ENCODE results near the gene HMGB2. TPM values are rescaled to one million over a fixed set of nuclear protein-coding genes. Genes with fewer than 3 reads are reported as not detected.

HMGB2 gene
- total and polyA plus RNA-seq, 2 experiments from 2014 or later: 50.9 to 87.0 TPM

- 1% methylated on average over 45 of the region's 52 CpGs for WGBS (ENCODE audit: low lambda C conversion rate, missing lambda C conversion rate)
- Histone ChIP-seq H4K20me1 (ENCODE audit: insufficient read depth, poor library complexity, severe bottlenecking) (peaks cover 5% of the 10 kb centered on the region), H3K79me2 (peaks cover 32% of the 10 kb centered on the region), H3K9me2 (replicated peaks; ENCODE audit: insufficient read depth) (no peaks in the 10 kb centered on the region), H3K27me3 (no peaks in the 10 kb centered on the region), H3K27ac (peak overlapping the region; percentile 77), H3K4me3 (peak overlapping the region; percentile 88), H3K9me3 (ENCODE audit: low read depth) (no peaks in the 10 kb centered on the region), H3K4me2 (peak overlapping the region; percentile 88), H3K4me1 (ENCODE audit: insufficient read depth) (peaks cover 11% of the 10 kb centered on the region), H3K36me3 (replicated peaks; ENCODE audit: insufficient read depth, low read depth) (no peaks in the 10 kb centered on the region), H2AFZ (peak overlapping the region; percentile 90)
- no peak for TF ChIP-seq EZH2phosphoT487 (IDR thresholded peaks at IDR 0.05; ENCODE audit: low read depth, severe bottlenecking, unreplicated experiment)
- DNase-seq (ENCODE audit: low spot score): peak; percentile 84
Observed at GRCh38 chr4:173334891-173335752, 964 bp upstream of the HMGB2 start.

DNA sequence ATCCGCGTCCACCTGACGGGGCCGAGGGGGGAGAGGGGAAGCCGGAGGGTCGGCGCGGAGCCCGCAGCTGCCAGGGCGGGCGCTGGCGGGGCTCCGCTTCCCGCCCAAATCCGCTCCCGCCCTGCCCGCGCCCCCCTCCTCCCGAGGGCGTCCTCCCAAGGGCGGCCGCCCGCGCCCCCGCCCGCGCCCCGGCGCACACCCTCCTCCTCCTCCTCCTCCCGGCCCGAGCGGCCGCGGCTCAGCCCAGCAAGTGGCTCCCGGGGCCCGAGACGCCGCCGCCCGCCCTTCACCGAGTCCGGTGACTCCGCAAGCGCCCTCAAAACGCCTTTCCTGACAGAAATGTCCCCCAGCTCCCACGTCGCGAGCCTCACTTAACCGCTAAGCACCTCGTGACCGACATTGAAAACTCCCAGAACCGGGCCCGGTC lies 487 bp downstream of the HMGB2 start:
- TF ChIP-seq EZH2 (IDR thresholded peaks at IDR 0.05; ENCODE audit: borderline replicate concordance) (no peak), CTCF (IDR thresholded peaks at IDR 0.05; ENCODE audit: poor library complexity) (no peak), EZH2phosphoT487 (IDR thresholded peaks at IDR 0.05; ENCODE audit: low read depth, severe bottlenecking, unreplicated experiment) (no peak)
- Histone ChIP-seq H3K9me3 (ENCODE audit: low read depth) (no peaks in the 10 kb centered on the region), H3K27me3 (no peaks in the 10 kb centered on the region), H4K20me1 (ENCODE audit: insufficient read depth, poor library complexity, severe bottlenecking) (peaks cover 5% of the 10 kb centered on the region), H3K9me2 (replicated peaks; ENCODE audit: insufficient read depth) (no peaks in the 10 kb centered on the region), H3K27ac (peak overlapping the region; percentile 99), H3K4me2 (peak overlapping the region; percentile 84), H3K4me3 (peak overlapping the region; percentile 60), H3K79me2 (peaks cover 37% of the 10 kb centered on the region), H2AFZ (peak overlapping the region; percentile 50), H3K4me1 (ENCODE audit: insufficient read depth) (peaks cover 11% of the 10 kb centered on the region), H3K36me3 (replicated peaks; ENCODE audit: insufficient read depth, low read depth) (no peaks in the 10 kb centered on the region)
- peak; percentile 78 for DNase-seq (ENCODE audit: low spot score)
- WGBS (ENCODE audit: low lambda C conversion rate, missing lambda C conversion rate): 2% methylated on average over 9 of the region's 53 CpGs

- peak overlapping the region; percentile 99 for H3K27ac ChIP-seq
- TF ChIP-seq EZH2phosphoT487 (IDR thresholded peaks at IDR 0.05; ENCODE audit: low read depth, severe bottlenecking, unreplicated experiment): no peak
- TF ChIP-seq CTCF (IDR thresholded peaks at IDR 0.05; ENCODE audit: poor library complexity): no peak
- no peak for TF ChIP-seq EZH2 (IDR thresholded peaks at IDR 0.05; ENCODE audit: borderline replicate concordance)
- peak overlapping the region; percentile 84 for H3K4me2 ChIP-seq
- WGBS (ENCODE audit: low lambda C conversion rate, missing lambda C conversion rate): 12% methylated on average over 21 of the region's 21 CpGs
- H2AFZ ChIP-seq: no peak overlapping the region
- H3K27me3 ChIP-seq: no peaks in the 10 kb centered on the region
- H4K20me1 ChIP-seq (ENCODE audit: insufficient read depth, poor library complexity, severe bottlenecking): peaks cover 5% of the 10 kb centered on the region
- H3K9me3 ChIP-seq (ENCODE audit: low read depth): no peaks in the 10 kb centered on the region
- H3K4me1 ChIP-seq (ENCODE audit: insufficient read depth): peaks cover 11% of the 10 kb centered on the region
- no peaks in the 10 kb centered on the region for H3K9me2 ChIP-seq (replicated peaks; ENCODE audit: insufficient read depth)
- no peaks in the 10 kb centered on the region for H3K36me3 ChIP-seq (replicated peaks; ENCODE audit: insufficient read depth, low read depth)
- DNase-seq (ENCODE audit: low spot score): no peak
- peak overlapping the region; percentile 60 for H3K4me3 ChIP-seq
- peaks cover 37% of the 10 kb centered on the region for H3K79me2 ChIP-seq
Observed at GRCh38 chr4:173332963-173333657, 1.0 kb downstream of the HMGB2 start.

Measured in hepatocyte (in vitro differentiated cells).